Measurements from ENCODE around the gene PIK3AP1. TPM values are rescaled to one million over a fixed set of nuclear protein-coding genes. Genes with fewer than 3 reads are reported as not detected.

Gene PIK3AP1
- total RNA-seq, 1 experiment from 2014 or later = 4.3 TPM

DNA sequence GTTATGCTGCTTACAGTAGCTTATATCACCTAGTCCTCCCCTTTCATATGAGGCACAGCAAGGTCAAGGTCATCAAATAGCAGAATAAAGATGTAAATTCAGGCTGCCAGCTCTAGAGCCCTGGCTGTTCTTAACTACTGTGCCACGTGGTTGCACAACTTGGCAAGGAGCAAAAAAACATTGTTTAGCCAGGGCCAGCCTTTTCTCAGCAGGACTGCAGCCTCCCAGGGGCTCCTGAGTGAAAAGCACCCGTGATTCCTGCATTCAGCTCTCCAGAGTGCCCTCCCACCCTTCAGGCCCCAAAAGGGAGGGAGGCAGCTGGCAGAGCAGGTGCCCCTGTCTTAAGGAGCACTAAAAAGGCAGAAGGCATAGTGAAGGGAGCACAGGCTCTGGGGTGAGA is 101.7 kb downstream of the PIK3AP1 start:
- Mint-ChIP-seq H3K27ac (no peak overlapping the region), H3K4me1 (peaks cover 7% of the 10 kb centered on the region), H3K36me3 (no peaks in the 10 kb centered on the region), H3K27me3 (ENCODE audit: low read depth) (no peaks in the 10 kb centered on the region; the same call in 1 of the 2 replicates), H3K9me3 (no peaks in the 10 kb centered on the region), H3K4me3 (no peak overlapping the region)
- no peak for DNase-seq (ENCODE audit: low spot score)
- ATAC-seq = no peak
- TF ChIP-seq, protein P1, sequence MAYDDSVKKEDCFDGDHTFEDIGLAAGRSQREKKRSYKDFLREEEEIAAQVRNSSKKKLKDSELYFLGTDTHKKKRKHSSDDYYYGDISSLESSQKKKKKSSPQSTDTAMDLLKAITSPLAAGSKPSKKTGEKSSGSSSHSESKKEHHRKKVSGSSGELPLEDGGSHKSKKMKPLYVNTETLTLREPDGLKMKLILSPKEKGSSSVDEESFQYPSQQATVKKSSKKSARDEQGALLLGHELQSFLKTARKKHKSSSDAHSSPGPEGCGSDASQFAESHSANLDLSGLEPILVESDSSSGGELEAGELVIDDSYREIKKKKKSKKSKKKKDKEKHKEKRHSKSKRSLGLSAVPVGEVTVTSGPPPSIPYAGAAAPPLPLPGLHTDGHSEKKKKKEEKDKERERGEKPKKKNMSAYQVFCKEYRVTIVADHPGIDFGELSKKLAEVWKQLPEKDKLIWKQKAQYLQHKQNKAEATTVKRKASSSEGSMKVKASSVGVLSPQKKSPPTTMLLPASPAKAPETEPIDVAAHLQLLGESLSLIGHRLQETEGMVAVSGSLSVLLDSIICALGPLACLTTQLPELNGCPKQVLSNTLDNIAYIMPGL (CRISPR knock-in tag; IDR thresholded peaks at IDR 0.05) = no peak
- TF ChIP-seq GRHL2 (CRISPR knock-in tag; IDR thresholded peaks at IDR 0.05; ENCODE audit: insufficient replicate concordance, severe bottlenecking) (no peak), NR2C2 (CRISPR knock-in tag; IDR thresholded peaks at IDR 0.05) (no peak), TEAD4 (CRISPR knock-in tag; IDR thresholded peaks at IDR 0.05) (no peak), ZNF219 (CRISPR knock-in tag; IDR thresholded peaks at IDR 0.05; ENCODE audit: borderline replicate concordance) (no peak)
- TF ChIP-seq, protein P2, sequence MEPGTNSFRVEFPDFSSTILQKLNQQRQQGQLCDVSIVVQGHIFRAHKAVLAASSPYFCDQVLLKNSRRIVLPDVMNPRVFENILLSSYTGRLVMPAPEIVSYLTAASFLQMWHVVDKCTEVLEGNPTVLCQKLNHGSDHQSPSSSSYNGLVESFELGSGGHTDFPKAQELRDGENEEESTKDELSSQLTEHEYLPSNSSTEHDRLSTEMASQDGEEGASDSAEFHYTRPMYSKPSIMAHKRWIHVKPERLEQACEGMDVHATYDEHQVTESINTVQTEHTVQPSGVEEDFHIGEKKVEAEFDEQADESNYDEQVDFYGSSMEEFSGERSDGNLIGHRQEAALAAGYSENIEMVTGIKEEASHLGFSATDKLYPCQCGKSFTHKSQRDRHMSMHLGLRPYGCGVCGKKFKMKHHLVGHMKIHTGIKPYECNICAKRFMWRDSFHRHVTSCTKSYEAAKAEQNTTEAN (CRISPR knock-in tag; IDR thresholded peaks at IDR 0.05) = no peak
- ChIA-PET POLR2A (no interaction called here), CTCF (no interaction called here)

DNA sequence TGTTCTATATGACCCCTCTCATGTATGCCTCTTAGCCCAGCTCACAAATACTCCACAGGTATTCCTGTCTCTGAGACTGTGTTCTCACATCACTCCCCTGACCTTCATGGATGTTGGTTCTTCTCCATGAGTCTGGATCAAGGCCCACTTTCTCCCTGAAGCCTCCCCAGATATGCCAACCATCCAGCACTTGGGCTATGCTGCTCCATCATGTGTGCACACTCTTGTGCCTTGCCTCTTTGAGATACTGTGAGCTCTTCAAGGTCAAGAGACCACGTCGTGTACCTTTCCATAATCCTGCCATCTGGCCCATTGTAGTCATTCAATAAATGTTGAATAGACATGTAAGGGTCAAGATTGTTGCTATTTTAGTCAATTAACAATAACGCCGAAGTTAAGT is 103.4 kb downstream of the PIK3AP1 start:
- TF ChIP-seq, protein P3, sequence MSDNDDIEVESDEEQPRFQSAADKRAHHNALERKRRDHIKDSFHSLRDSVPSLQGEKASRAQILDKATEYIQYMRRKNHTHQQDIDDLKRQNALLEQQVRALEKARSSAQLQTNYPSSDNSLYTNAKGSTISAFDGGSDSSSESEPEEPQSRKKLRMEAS (CRISPR knock-in tag; IDR thresholded peaks at IDR 0.05) = no peak
- no peak for TF ChIP-seq SMAD3 (CRISPR knock-in tag; IDR thresholded peaks at IDR 0.05; ENCODE audit: borderline replicate concordance)
- TF ChIP-seq NFE2L1 (CRISPR knock-in tag; IDR thresholded peaks at IDR 0.05) = no peak
- TF ChIP-seq GABPB1 (CRISPR knock-in tag; IDR thresholded peaks at IDR 0.05) = no peak
- no peak for TF ChIP-seq ZNF317 (CRISPR knock-in tag; IDR thresholded peaks at IDR 0.05; ENCODE audit: borderline replicate concordance, low read depth)
- TF ChIP-seq ZNF416 (CRISPR knock-in tag; IDR thresholded peaks at IDR 0.05) = no peak
- TF ChIP-seq, protein P4, sequence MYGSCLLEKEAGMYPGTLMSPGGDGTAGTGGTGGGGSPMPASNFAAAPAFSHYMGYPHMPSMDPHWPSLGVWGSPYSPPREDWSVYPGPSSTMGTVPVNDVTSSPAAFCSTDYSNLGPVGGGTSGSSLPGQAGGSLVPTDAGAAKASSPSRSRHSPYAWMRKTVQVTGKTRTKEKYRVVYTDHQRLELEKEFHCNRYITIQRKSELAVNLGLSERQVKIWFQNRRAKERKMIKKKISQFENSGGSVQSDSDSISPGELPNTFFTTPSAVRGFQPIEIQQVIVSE (CRISPR knock-in tag; IDR thresholded peaks at IDR 0.05; ENCODE audit: borderline replicate concordance) = no peak
- TF ChIP-seq ETV6 (CRISPR knock-in tag; IDR thresholded peaks at IDR 0.05) = no peak
- ChIA-PET CTCF (no interaction called here), POLR2A (no interaction called here)
- Mint-ChIP-seq H3K27me3 (ENCODE audit: low read depth) (no peaks in the 10 kb centered on the region; the same call in 1 of the 2 replicates), H3K36me3 (no peaks in the 10 kb centered on the region), H3K27ac (no peak overlapping the region), H3K4me3 (no peak overlapping the region), H3K9me3 (no peaks in the 10 kb centered on the region), H3K4me1 (peaks cover 7% of the 10 kb centered on the region)
- ATAC-seq (no peak), DNase-seq (ENCODE audit: low spot score) (no peak)

DNA sequence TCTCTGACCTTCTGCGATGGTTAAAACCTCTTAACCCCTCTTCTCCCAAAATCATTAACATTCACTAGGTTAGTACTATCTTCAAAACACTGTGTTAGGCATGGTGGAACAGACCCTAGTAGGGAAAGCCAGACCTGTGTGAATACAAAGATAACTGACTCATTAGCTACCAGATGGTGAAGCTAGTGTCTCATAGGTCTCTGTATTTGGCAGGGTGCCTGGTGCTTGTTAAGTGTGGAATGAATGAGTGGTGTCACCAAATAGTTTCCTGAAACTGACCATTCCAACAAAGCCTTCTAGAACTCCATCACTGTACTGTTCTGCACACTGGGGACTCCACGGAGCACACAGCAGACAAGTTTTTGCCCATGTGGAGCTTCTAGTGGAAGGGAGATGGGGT is 105.8 kb downstream of the PIK3AP1 start:
- Mint-ChIP-seq H3K4me3 (no peak overlapping the region), H3K9me3 (no peaks in the 10 kb centered on the region), H3K27ac (no peak overlapping the region), H3K4me1 (peaks cover 7% of the 10 kb centered on the region), H3K36me3 (no peaks in the 10 kb centered on the region), H3K27me3 (ENCODE audit: low read depth) (no peaks in the 10 kb centered on the region; the same call in 1 of the 2 replicates)
- TF ChIP-seq RORB (CRISPR knock-in tag; IDR thresholded peaks at IDR 0.05) = no peak
- DNase-seq (ENCODE audit: low spot score) = no peak
- CTCF ChIA-PET = no interaction called here
- no peak for ATAC-seq
- POLR2A ChIA-PET = no interaction called here

DNA sequence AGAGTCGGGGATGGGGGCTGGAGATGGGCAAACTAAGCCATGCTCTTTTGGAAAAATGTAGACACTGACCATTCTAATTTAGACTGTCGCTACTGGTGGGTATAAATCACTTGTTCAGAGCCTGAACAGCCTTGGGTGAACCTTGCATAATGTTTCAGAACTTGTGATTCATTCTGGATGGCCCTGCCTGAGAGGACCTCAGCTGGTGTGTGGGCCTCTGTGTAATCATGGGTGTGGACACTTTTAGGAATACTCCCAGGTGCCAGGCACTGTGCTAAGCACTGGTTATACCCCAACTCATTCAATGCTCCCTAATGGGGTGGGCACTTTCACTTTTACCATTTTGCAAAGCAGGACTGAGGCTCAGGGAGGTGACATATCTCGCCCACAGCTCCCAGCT is 106.7 kb downstream of the PIK3AP1 start:
- H3K27me3 Mint-ChIP-seq (ENCODE audit: low read depth) = no peaks in the 10 kb centered on the region; the same call in 1 of the 2 replicates

More for the DNA sequence above, 106.7 kb downstream of the PIK3AP1 start:
- ChIA-PET CTCF (no interaction called here), POLR2A (no interaction called here)
- Mint-ChIP-seq H3K9me3 (no peaks in the 10 kb centered on the region), H3K4me3 (no peak overlapping the region), H3K4me1 (peaks cover 7% of the 10 kb centered on the region), H3K27ac (no peak overlapping the region), H3K36me3 (no peaks in the 10 kb centered on the region)
- no peak for ATAC-seq
- no peak for TF ChIP-seq TEAD4 (CRISPR knock-in tag; IDR thresholded peaks at IDR 0.05)
- no peak for TF ChIP-seq PRRX2 (CRISPR knock-in tag; IDR thresholded peaks at IDR 0.05)
- DNase-seq (ENCODE audit: low spot score) = no peak
